Duodenal mucosa (tissue), 2 donors: Measurements from ENCODE around the gene TTC27.
"Not testable (repeated sequence)": the region's sequence is repeated elsewhere in the genome, so short reads cannot be mapped to it uniquely, and the experiment has no call there.

Experiments
- H3K27ac ChIP-seq: one replicate; pipeline ENCODE4 v1.7.0; 2013; ENCODE audit warnings: low read depth, low read length
- H3K27me3 ChIP-seq, 2 donors: one replicate each; pipeline ENCODE4 v1.7.0; 2013; ENCODE audit warnings: low read length in 2 of 2, control low read depth in 1 of 2; ENCODE audit not compliant: insufficient read depth in 2 of 2, control insufficient read depth in 1 of 2
- H3K36me3 ChIP-seq, 2 donors: one replicate each; pipeline ENCODE4 v1.7.0; 2013; ENCODE audit warnings: low read length in 2 of 2, control low read depth in 1 of 2; ENCODE audit not compliant: insufficient read depth in 2 of 2, control insufficient read depth in 1 of 2
- H3K4me1 ChIP-seq, 2 donors: one replicate each; pipeline ENCODE4 v1.7.0; 2013; ENCODE audit warnings: low read length in 2 of 2, control low read depth in 1 of 2; ENCODE audit not compliant: insufficient read depth in 2 of 2, control insufficient read depth in 1 of 2
- H3K4me3 ChIP-seq, 2 donors: one replicate each; pipeline ENCODE4 v1.7.0; 2013; ENCODE audit warnings: low read length in 2 of 2, low read depth in 1 of 2
- H3K9ac ChIP-seq, 2 donors: one replicate each; pipeline ENCODE4 v1.7.0; 2013; ENCODE audit warnings: low read length in 2 of 2, low read depth in 1 of 2
- H3K9me3 ChIP-seq, 2 donors: one replicate each; pipeline ENCODE4 v1.7.0; 2013; ENCODE audit warnings: low read length in 2 of 2, control low read depth in 1 of 2; ENCODE audit not compliant: control insufficient read depth in 1 of 2

The TTC27 gene

GRCh38 chr2:32715981-32716380 lies 88.1 kb downstream of the TTC27 start:
- Histone ChIP-seq H3K27me3 (no peaks in the 10 kb centered on the region), H3K27ac (no peak overlapping the region), H3K4me1 (no peaks in the 10 kb centered on the region), H3K9ac (no peak overlapping the region), H3K9me3 (no peaks in the 10 kb centered on the region), H3K4me3 (no peak overlapping the region), H3K36me3 (no peaks in the 10 kb centered on the region)

GRCh38 chr2:32716598-32716997 lies 88.7 kb downstream of the TTC27 start:
- Histone ChIP-seq H3K9ac (no peak overlapping the region), H3K4me1 (no peaks in the 10 kb centered on the region), H3K27ac (no peak overlapping the region)

GRCh38 chr2:32718752-32719151 lies 90.9 kb downstream of the TTC27 start:
- H3K27ac ChIP-seq = no peak overlapping the region
- no peak overlapping the region for H3K9ac ChIP-seq
- H3K36me3 ChIP-seq = no peaks in the 10 kb centered on the region

More at GRCh38 chr2:32716598-32716997, 88.7 kb downstream of the TTC27 start:
- Histone ChIP-seq H3K36me3 (no peaks in the 10 kb centered on the region), H3K27me3 (no peaks in the 10 kb centered on the region), H3K4me3 (no peak overlapping the region), H3K9me3 (no peaks in the 10 kb centered on the region)

GRCh38 chr2:32719430-32719829 lies 91.6 kb downstream of the TTC27 start:
- Histone ChIP-seq H3K9ac (no peak overlapping the region), H3K9me3 (no peaks in the 10 kb centered on the region), H3K27me3 (no peaks in the 10 kb centered on the region), H3K36me3 (no peaks in the 10 kb centered on the region), H3K4me1 (no peaks in the 10 kb centered on the region), H3K27ac (no peak overlapping the region), H3K4me3 (no peak overlapping the region)

More at GRCh38 chr2:32718752-32719151, 90.9 kb downstream of the TTC27 start:
- H3K9me3 ChIP-seq = no peaks in the 10 kb centered on the region
- H3K4me3 ChIP-seq = no peak overlapping the region
- H3K27me3 ChIP-seq = no peaks in the 10 kb centered on the region
- H3K4me1 ChIP-seq = no peaks in the 10 kb centered on the region

GRCh38 chr2:32719933-32720716 lies 92.3 kb downstream of the TTC27 start:
- H3K4me1 ChIP-seq = no peaks in the 10 kb centered on the region

GRCh38 chr2:32720771-32721170 lies 92.9 kb downstream of the TTC27 start:
- H3K36me3 ChIP-seq = peaks cover 0 to 5% of the 10 kb centered on the region in 2 donors
- no peaks in the 10 kb centered on the region for H3K27me3 ChIP-seq
- H3K9me3 ChIP-seq = no peaks in the 10 kb centered on the region
- H3K27ac ChIP-seq = no peak overlapping the region
- H3K9ac ChIP-seq = no peak overlapping the region
- H3K4me1 ChIP-seq = no peaks in the 10 kb centered on the region
- no peak overlapping the region for H3K4me3 ChIP-seq

More at GRCh38 chr2:32719933-32720716, 92.3 kb downstream of the TTC27 start:
- H3K9ac ChIP-seq = no peak overlapping the region
- H3K4me3 ChIP-seq = no peak overlapping the region
- no peak overlapping the region for H3K27ac ChIP-seq
- no peaks in the 10 kb centered on the region for H3K27me3 ChIP-seq
- no peaks in the 10 kb centered on the region for H3K9me3 ChIP-seq
- H3K36me3 ChIP-seq = no peaks in the 10 kb centered on the region

- Histone ChIP-seq H3K4me1 (no peaks in the 10 kb centered on the region), H3K36me3 (peaks cover 0 to 5% of the 10 kb centered on the region in 2 donors), H3K27me3 (no peaks in the 10 kb centered on the region), H3K27ac (no peak overlapping the region), H3K9ac (no peak overlapping the region), H3K9me3 (no peaks in the 10 kb centered on the region), H3K4me3 (no peak overlapping the region)
Measured at GRCh38 chr2:32721376-32721775, 93.5 kb downstream of the TTC27 start.

GRCh38 chr2:32723467-32724079 lies 95.7 kb downstream of the TTC27 start:
- H3K27ac ChIP-seq = no peak overlapping the region
- H3K4me1 ChIP-seq = no peaks in the 10 kb centered on the region
- peaks cover 0 to 5% of the 10 kb centered on the region in 2 donors for H3K36me3 ChIP-seq
- H3K9ac ChIP-seq = no peak overlapping the region
- no peaks in the 10 kb centered on the region for H3K27me3 ChIP-seq
- no peak overlapping the region for H3K4me3 ChIP-seq
- no peaks in the 10 kb centered on the region for H3K9me3 ChIP-seq

GRCh38 chr2:32726678-32727077 lies 98.8 kb downstream of the TTC27 start:
- not testable (repeated sequence) for H3K4me3 ChIP-seq, H3K4me1 ChIP-seq, H3K36me3 ChIP-seq, H3K9me3 ChIP-seq, H3K9ac ChIP-seq, H3K27me3 ChIP-seq, H3K27ac ChIP-seq

- H3K9me3 ChIP-seq = no peaks in the 10 kb centered on the region
- H3K4me3 ChIP-seq = no peak overlapping the region
- H3K4me1 ChIP-seq = no peaks in the 10 kb centered on the region
- no peak overlapping the region for H3K27ac ChIP-seq
- H3K27me3 ChIP-seq = no peaks in the 10 kb centered on the region
- H3K36me3 ChIP-seq = peaks cover 0 to 5% of the 10 kb centered on the region in 2 donors
- H3K9ac ChIP-seq = no peak overlapping the region
Measured at GRCh38 chr2:32727157-32727556, 99.3 kb downstream of the TTC27 start.
